Dermis blood vessel endothelial cell (primary cell): ENCODE data around the gene MISP. TPM values are rescaled to one million over a fixed set of nuclear protein-coding genes. Genes with fewer than 3 reads are reported as not detected.
"Not testable (repeated sequence)": the region's sequence is repeated elsewhere in the genome, so short reads cannot be mapped to it uniquely, and the experiment has no call there.

Experiments
- DNase-seq: peaks from one replicate; pipeline ENCODE4 v3.0.0; 2010
- total RNA-seq: library from RNA; depleted of rRNA; stranded (reverse); fragments of >200 nt; gene quantifications from 2 replicates; pipeline ENCODE4 v1.2.3, GENCODE V29; 2014

The MISP gene
- total RNA-seq, 1 donor from 2014 or later: not detected

GRCh38 chr19:725461-726089 is 25.3 kb upstream of the MISP start:
- no peak for DNase-seq

- peak; percentile 37 for DNase-seq
Measured at GRCh38 chr19:726993-727956, 23.6 kb upstream of the MISP start.

- DNase-seq: peak; percentile 86
Measured at GRCh38 chr19:728011-728410, 22.9 kb upstream of the MISP start.

- not testable (repeated sequence) for DNase-seq
Measured at GRCh38 chr19:729564-729963, 21.3 kb upstream of the MISP start.

- DNase-seq: no peak
Measured at GRCh38 chr19:729965-730668, 20.8 kb upstream of the MISP start.

- no peak for DNase-seq
Measured at GRCh38 chr19:731000-731399, 19.9 kb upstream of the MISP start.

GRCh38 chr19:732148-733069 is 18.5 kb upstream of the MISP start:
- no peak for DNase-seq

- no peak for DNase-seq
Measured at GRCh38 chr19:734716-735115, 16.2 kb upstream of the MISP start.

- DNase-seq: no peak
Measured at GRCh38 chr19:736125-736524, 14.8 kb upstream of the MISP start.

GRCh38 chr19:737591-738093 is 13.3 kb upstream of the MISP start:
- DNase-seq: peak; percentile 70

GRCh38 chr19:738509-739128 is 12.3 kb upstream of the MISP start:
- no peak for DNase-seq

- DNase-seq: no peak
Measured at GRCh38 chr19:739998-740715, 10.8 kb upstream of the MISP start.

- DNase-seq: not testable (repeated sequence)
Measured at GRCh38 chr19:740816-741505, 10.0 kb upstream of the MISP start.

GRCh38 chr19:741506-742131 is 9.3 kb upstream of the MISP start:
- DNase-seq: peak; percentile 14

- no peak for DNase-seq
Measured at GRCh38 chr19:742540-743075, 8.3 kb upstream of the MISP start.

- no peak for DNase-seq
Measured at GRCh38 chr19:743168-743687, 7.7 kb upstream of the MISP start.

GRCh38 chr19:745138-745537 is 5.8 kb upstream of the MISP start:
- DNase-seq: not testable (repeated sequence)

- DNase-seq: no peak
Measured at GRCh38 chr19:746208-746819, 4.6 kb upstream of the MISP start.

GRCh38 chr19:746956-747355 is 4.0 kb upstream of the MISP start:
- DNase-seq: no peak
